GM12864 (cell line): ENCODE data around the gene S100A3.

ENCODE experiments used
- DNase-seq: peaks from one replicate; pipeline ENCODE4 v3.0.0-alpha.2; 2011; ENCODE audit warnings: low read depth
- H3K4me3 ChIP-seq: 2 replicates; pipeline ENCODE4 v1.5.1; 2011; ENCODE audit warnings: mild to moderate bottlenecking, low read depth, low read length, control low read depth
- CTCF ChIP-seq: IDR thresholded peaks from 2 replicates; pipeline ENCODE4 v1.5.1; 2011; ENCODE audit warnings: low read depth, mild to moderate bottlenecking, moderate library complexity, low read length, control low read depth, inconsistent platforms; ENCODE audit errors: missing control alignments

The S100A3 gene

GRCh38 chr1:153503766-153504165 is 45.3 kb downstream of the S100A3 start:
- no peak for DNase-seq
- TF ChIP-seq CTCF: no peak
- no peak overlapping the region for H3K4me3 ChIP-seq

- no peak for DNase-seq
- no peak for TF ChIP-seq CTCF
- H3K4me3 ChIP-seq: no peak overlapping the region
Measured at GRCh38 chr1:153498746-153499145, 50.3 kb downstream of the S100A3 start.
